ENCODE data around the gene ALOX5. TPM values are rescaled to one million over a fixed set of nuclear protein-coding genes. Genes with fewer than 3 reads are reported as not detected.

Gene ALOX5
- total RNA-seq, 1 experiment from 2014 or later: not detected

DNA sequence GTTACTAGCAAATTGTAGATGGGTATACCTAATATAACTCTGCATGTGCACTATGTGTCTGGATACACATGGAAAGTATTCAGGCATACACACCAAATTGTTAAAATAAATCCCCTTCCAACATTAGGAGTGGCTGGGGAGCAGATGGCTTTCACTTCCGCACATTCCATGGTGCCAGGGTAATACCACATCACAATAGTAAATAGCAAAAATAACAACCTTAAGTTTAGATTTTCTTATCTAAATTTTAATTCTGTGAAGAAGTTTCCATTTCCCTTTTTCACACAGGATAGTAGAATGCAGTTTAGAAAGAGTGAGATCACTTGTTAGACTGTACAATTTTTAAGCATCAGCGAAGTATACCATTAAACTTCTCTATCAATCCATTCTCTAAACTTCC is 5.8 kb upstream of the ALOX5 start:
- H3K36me3 ChIP-seq: no peaks in the 10 kb centered on the region
- no peaks in the 10 kb centered on the region for H3K27me3 ChIP-seq
- DNase-seq: no peak
- no peak overlapping the region for H3K4me3 ChIP-seq
- no peak overlapping the region for H3K27ac ChIP-seq
- H3K9me3 ChIP-seq (replicated peaks): no peaks in the 10 kb centered on the region
- no peaks in the 10 kb centered on the region for H3K4me1 ChIP-seq

- Histone ChIP-seq H3K27ac (no peak overlapping the region), H3K36me3 (no peaks in the 10 kb centered on the region), H3K4me3 (no peak overlapping the region), H3K9me3 (replicated peaks) (no peaks in the 10 kb centered on the region), H3K27me3 (no peaks in the 10 kb centered on the region), H3K4me1 (no peaks in the 10 kb centered on the region)
- no peak for DNase-seq
Measured at GRCh38 chr10:45370202-45370955, 3.6 kb upstream of the ALOX5 start.

DNA sequence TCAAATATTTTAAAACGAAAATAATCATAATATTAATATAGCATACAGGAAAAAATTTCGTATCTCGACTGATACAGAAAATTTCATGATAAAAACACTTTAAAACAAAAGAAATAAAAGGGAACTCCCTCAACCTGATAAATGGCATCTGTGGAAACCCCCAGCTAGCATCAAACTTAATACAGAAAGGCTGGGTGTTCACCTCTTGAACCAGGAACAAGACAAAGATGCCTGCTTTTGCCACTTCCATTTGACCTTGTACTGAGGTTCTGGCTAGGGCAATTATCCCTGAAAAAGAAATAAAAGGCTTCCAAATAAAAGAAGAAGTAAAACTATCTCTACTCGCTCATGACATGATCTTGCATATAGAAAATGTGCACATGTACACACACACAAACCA is 2.5 kb upstream of the ALOX5 start:
- no peak overlapping the region for H3K27ac ChIP-seq
- no peaks in the 10 kb centered on the region for H3K27me3 ChIP-seq
- no peaks in the 10 kb centered on the region for H3K4me1 ChIP-seq
- no peak for DNase-seq
- H3K4me3 ChIP-seq: no peak overlapping the region
- no peaks in the 10 kb centered on the region for H3K9me3 ChIP-seq (replicated peaks)
- no peaks in the 10 kb centered on the region for H3K36me3 ChIP-seq

- H3K27me3 ChIP-seq: no peaks in the 10 kb centered on the region
- H3K27ac ChIP-seq: no peak overlapping the region
- H3K9me3 ChIP-seq (replicated peaks): no peaks in the 10 kb centered on the region
- DNase-seq: no peak
- no peaks in the 10 kb centered on the region for H3K36me3 ChIP-seq
- no peaks in the 10 kb centered on the region for H3K4me1 ChIP-seq
- no peak overlapping the region for H3K4me3 ChIP-seq
Measured at GRCh38 chr10:45372251-45372951, 1.6 kb upstream of the ALOX5 start.

DNA sequence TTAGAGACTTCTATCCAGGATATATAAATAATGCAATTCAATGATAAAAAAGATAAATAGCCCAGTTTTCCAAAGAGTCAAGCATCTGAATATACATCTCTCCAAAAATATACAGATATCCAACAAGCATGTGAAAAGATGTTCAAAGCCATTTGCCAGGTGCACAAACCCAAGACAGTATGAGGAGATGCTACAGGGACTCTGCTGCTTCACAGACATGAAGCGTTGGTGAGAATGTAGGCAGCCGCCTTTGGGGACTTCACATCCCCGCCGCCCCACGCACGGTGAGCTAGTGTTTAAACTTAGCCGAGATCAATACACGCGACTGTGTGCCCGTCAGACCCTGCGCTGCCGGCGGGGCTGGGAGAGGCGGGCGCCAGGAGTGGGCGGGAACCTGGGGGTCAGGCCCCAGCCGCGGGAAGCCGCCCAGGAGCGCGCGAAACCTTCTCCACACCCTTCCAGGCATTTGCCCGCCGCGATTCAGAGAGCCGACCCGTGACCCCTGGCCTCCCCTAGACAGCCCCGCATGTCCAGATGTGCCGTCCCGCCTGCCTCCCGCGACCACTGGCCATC is 927 bp upstream of the ALOX5 start:
- H3K4me1 ChIP-seq: no peaks in the 10 kb centered on the region
- no peaks in the 10 kb centered on the region for H3K9me3 ChIP-seq (replicated peaks)
- H3K4me3 ChIP-seq: no peak overlapping the region
- no peaks in the 10 kb centered on the region for H3K36me3 ChIP-seq
- DNase-seq: no peak
- H3K27ac ChIP-seq: no peak overlapping the region
- no peaks in the 10 kb centered on the region for H3K27me3 ChIP-seq

GRCh38 chr10:45374350-45375052 is 485 bp downstream of the ALOX5 start:
- no peaks in the 10 kb centered on the region for H3K36me3 ChIP-seq
- H3K27ac ChIP-seq: no peak overlapping the region
- H3K27me3 ChIP-seq: no peaks in the 10 kb centered on the region
- H3K9me3 ChIP-seq (replicated peaks): no peaks in the 10 kb centered on the region
- no peak for DNase-seq
- no peaks in the 10 kb centered on the region for H3K4me1 ChIP-seq
- no peak overlapping the region for H3K4me3 ChIP-seq

DNA sequence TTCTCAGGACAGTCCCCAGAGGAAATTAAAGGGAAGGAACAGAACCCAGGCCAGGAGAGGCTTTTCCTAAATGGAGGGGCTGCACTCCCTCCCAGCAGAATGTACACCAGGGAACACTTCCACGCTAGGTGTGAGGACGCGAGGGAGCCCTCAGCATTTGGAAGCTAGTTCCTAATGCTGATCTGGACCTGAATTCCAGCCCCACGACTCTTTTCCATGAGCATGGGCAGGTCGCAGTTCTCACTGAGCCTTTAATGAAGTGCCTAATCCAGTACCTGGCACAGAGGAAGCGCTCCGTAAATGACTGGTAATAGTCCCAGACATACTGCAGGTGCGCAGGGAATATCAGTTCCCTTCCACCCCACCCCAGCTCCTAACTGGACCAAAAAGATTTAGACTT is 1.1 kb downstream of the ALOX5 start:
- Histone ChIP-seq H3K36me3 (no peaks in the 10 kb centered on the region), H3K9me3 (replicated peaks) (no peaks in the 10 kb centered on the region), H3K27ac (no peak overlapping the region), H3K4me1 (no peaks in the 10 kb centered on the region), H3K4me3 (no peak overlapping the region), H3K27me3 (no peaks in the 10 kb centered on the region)
- no peak for DNase-seq

GRCh38 chr10:45375716-45376231 is 1.8 kb downstream of the ALOX5 start:
- H3K27ac ChIP-seq: no peak overlapping the region
- no peaks in the 10 kb centered on the region for H3K27me3 ChIP-seq
- no peaks in the 10 kb centered on the region for H3K4me1 ChIP-seq
- H3K9me3 ChIP-seq (replicated peaks): no peaks in the 10 kb centered on the region
- no peak for DNase-seq
- H3K36me3 ChIP-seq: no peaks in the 10 kb centered on the region
- no peak overlapping the region for H3K4me3 ChIP-seq

DNA sequence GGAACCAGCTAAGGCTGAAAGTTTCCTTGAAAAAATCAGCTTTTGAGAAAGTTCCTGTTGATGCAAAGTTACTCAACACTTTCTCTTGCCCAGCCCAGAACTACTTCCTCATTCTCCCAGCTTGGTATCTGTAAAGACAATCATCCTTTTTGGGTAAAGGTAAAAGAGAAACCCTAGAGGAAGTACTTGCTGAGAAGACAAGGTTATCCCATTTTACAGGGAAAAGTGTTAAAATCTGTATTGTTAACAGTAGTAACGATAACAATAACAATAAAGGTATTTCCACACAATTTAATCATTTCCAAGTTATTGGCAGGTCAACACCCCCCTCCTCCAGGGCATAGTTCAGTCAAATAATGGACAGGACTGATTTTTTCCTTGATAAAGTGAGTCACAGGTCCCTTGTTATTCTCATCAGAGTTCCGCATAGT is 2.4 kb downstream of the ALOX5 start:
- H3K9me3 ChIP-seq (replicated peaks): no peaks in the 10 kb centered on the region
- H3K4me1 ChIP-seq: no peaks in the 10 kb centered on the region
- no peaks in the 10 kb centered on the region for H3K27me3 ChIP-seq
- no peaks in the 10 kb centered on the region for H3K36me3 ChIP-seq
- no peak overlapping the region for H3K27ac ChIP-seq
- no peak overlapping the region for H3K4me3 ChIP-seq
- no peak for DNase-seq

DNA sequence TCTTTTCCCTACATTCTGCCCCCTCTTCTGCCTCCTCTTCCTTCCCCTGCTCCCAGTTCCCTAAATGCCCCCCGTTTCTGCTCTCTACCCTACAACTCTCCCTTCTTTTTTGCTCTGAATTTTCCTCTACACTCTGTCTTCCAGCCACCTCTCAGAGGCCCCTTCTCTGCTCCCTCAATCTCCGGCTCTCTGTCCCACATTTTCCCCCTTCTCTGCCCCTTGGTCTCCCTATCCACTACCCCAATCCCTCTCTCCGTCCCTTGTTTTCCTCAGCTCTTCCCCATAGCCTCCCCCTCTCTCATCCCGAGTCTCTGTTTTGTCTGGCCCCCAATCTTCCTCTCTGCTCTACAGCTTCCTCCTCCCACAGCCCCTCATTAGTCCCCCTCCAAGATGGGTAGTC is 3.3 kb downstream of the ALOX5 start:
- Histone ChIP-seq H3K9me3 (replicated peaks) (no peaks in the 10 kb centered on the region), H3K27ac (no peak overlapping the region), H3K4me1 (no peaks in the 10 kb centered on the region), H3K27me3 (no peaks in the 10 kb centered on the region), H3K4me3 (no peak overlapping the region), H3K36me3 (no peaks in the 10 kb centered on the region)
- DNase-seq: no peak

DNA sequence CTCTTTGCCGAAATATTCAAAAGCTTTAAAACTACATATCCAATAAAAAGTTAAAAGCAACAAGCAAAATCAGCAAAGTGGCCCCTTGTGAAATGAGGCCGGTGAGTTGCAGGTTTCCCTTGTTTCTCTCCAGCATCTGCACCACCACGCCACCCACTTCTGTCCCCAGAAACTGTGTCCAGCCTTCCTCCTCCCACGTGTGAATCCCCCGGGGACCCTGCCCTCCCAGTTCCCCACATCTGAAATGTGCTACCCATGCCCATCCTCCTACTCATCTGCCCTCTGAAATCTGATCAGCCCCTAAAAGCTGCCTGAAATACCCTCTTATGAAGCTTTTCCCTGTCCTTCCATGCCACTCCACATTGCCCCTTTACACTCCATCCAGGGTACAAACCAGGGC is 3.8 kb downstream of the ALOX5 start:
- H3K36me3 ChIP-seq: no peaks in the 10 kb centered on the region
- DNase-seq: no peak
- H3K9me3 ChIP-seq (replicated peaks): no peaks in the 10 kb centered on the region
- no peaks in the 10 kb centered on the region for H3K27me3 ChIP-seq
- no peak overlapping the region for H3K27ac ChIP-seq
- no peaks in the 10 kb centered on the region for H3K4me1 ChIP-seq
- H3K4me3 ChIP-seq: no peak overlapping the region

DNA sequence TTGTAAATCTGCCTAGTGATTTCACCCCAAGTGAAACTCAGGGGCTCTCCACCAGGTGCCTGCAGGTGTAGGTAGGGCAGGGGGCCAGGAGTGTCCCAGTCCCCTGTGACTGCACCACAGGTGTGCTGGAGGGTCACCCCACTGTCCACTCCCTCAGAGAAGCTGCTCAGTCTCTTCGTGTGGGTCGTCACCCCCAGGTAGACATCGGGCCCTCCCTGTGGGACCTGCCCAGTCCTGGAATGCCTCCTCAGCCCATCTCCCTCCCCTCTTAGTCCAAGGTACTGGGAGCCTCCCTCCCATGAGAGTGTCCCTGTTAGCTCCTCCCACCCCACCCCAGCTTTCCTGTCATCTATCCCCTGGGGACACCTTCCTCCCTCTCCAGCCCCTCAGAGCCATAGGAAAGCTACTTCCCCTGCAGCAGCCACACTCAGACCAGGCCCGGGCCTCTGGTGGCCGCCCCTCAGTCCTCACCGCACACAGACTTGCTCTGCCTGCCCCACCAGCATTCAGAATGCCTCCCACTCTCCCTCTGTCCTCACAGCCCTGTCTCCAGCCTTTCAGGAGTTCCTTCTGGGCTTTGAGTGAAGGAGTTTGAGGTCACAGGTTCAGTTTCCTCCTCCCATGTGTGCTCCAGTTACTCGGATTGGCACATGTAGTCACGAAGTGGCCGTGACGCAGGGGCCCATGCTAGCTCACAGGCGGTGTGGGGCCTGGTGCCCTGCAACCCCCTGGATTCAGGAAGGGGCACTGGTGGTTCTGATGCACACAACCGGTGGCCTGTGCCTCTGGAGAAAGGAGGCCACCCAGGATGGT is 5.1 kb downstream of the ALOX5 start:
- Histone ChIP-seq H3K4me3 (no peak overlapping the region), H3K36me3 (no peaks in the 10 kb centered on the region), H3K9me3 (replicated peaks) (no peaks in the 10 kb centered on the region), H3K27me3 (no peaks in the 10 kb centered on the region), H3K4me1 (no peaks in the 10 kb centered on the region), H3K27ac (no peak overlapping the region)
- no peak for DNase-seq

- H3K4me3 ChIP-seq: no peak overlapping the region
- H3K27ac ChIP-seq: no peak overlapping the region
- H3K36me3 ChIP-seq: no peaks in the 10 kb centered on the region
- H3K4me1 ChIP-seq: no peaks in the 10 kb centered on the region
- no peaks in the 10 kb centered on the region for H3K9me3 ChIP-seq (replicated peaks)
- no peaks in the 10 kb centered on the region for H3K27me3 ChIP-seq
- no peak for DNase-seq
Measured at GRCh38 chr10:45379891-45380540, 6.0 kb downstream of the ALOX5 start.

Data from SJCRH30 (cell line).